Measurements from ENCODE around the gene GARIN3. TPM values are rescaled to one million over a fixed set of nuclear protein-coding genes. Genes with fewer than 3 reads are reported as not detected.

GARIN3 gene
- total RNA-seq, 2 experiments from 2014 or later = not detected

DNA sequence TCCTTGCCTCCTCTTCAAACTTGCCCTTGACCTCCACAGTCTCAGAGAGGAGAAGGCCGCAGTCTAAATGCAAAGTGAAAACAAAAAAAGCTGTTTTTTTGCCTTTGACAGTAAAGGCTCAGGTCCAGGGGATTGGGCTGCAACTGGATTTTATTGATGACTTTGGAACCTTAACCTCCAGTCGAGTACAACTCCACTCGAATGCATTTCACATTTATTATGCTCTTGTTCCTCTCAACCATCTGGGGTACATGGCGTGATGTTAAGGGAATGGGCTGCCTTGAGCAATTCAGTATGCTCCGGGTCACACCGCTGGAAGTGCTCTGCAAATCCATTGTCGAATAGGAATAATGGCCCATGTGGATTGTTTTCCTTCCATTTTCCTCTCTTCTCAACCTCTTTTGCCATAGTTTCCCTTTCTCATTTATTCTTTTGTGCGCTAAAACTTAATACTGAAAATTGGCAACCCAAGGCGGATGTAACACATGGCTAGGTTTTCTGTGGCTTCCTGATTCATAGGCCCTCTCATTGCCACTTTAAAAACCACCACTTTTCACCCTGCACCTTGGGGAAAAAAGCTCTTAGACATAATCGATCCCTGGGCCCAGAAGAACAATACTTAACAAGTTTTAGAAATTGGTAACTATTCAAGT, 48.9 kb upstream of the GARIN3 start:
- peaks cover 18% of the 10 kb centered on the region for H3K4me1 ChIP-seq (ENCODE audit: insufficient read depth, low read length, poor library complexity, severe bottlenecking)
- no peaks in the 10 kb centered on the region for H3K9me3 ChIP-seq (ENCODE audit: low read length)
- TF ChIP-seq, protein P1, sequence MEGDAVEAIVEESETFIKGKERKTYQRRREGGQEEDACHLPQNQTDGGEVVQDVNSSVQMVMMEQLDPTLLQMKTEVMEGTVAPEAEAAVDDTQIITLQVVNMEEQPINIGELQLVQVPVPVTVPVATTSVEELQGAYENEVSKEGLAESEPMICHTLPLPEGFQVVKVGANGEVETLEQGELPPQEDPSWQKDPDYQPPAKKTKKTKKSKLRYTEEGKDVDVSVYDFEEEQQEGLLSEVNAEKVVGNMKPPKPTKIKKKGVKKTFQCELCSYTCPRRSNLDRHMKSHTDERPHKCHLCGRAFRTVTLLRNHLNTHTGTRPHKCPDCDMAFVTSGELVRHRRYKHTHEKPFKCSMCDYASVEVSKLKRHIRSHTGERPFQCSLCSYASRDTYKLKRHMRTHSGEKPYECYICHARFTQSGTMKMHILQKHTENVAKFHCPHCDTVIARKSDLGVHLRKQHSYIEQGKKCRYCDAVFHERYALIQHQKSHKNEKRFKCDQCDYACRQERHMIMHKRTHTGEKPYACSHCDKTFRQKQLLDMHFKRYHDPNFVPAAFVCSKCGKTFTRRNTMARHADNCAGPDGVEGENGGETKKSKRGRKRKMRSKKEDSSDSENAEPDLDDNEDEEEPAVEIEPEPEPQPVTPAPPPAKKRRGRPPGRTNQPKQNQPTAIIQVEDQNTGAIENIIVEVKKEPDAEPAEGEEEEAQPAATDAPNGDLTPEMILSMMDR (conservative IDR thresholded peaks at IDR 0.05; ENCODE audit: low read length) = no peak
- TF ChIP-seq EZH2phosphoT487 (IDR thresholded peaks at IDR 0.05; ENCODE audit: borderline replicate concordance, low read depth, low read length) = no peak
- H3K4me2 ChIP-seq (ENCODE audit: low read length) = no peak overlapping the region
- intact Hi-C loops (cut with micrococcal nuclease; ENCODE audit: unreplicated experiment) = no loop called here
- H4K20me1 ChIP-seq (ENCODE audit: insufficient read depth, low read length) = no peaks in the 10 kb centered on the region
- BruUV-seq (replicated peaks) = no TSS peak
- no peak for DNase-seq (ENCODE audit: low spot score)
- no peak overlapping the region for H3K27ac ChIP-seq (ENCODE audit: low read depth, low read length, poor library complexity, severe bottlenecking)
- POLR2A ChIA-PET = interaction anchor here (0.5 to 0.6 kb wide), 2 partner anchors 9 to 58 kb away, joined by 3 to 5 read pairs; no protein-coding TSS in a partner anchor
- no peaks in the 10 kb centered on the region for H3K9me2 ChIP-seq (ENCODE audit: insufficient read depth, low read length)
- H3K4me3 ChIP-seq (ENCODE audit: low read depth, low read length, poor library complexity, severe bottlenecking) = no peak overlapping the region
- CTCF ChIA-PET (ENCODE audit: unreplicated experiment) = no interaction called here
- H3K36me3 ChIP-seq (ENCODE audit: insufficient read depth, low read length) = no peaks in the 10 kb centered on the region
- H2AFZ ChIP-seq (ENCODE audit: low read length) = no peak overlapping the region
- H3K79me2 ChIP-seq (ENCODE audit: insufficient read depth, low read depth, low read length) = no peaks in the 10 kb centered on the region

DNA sequence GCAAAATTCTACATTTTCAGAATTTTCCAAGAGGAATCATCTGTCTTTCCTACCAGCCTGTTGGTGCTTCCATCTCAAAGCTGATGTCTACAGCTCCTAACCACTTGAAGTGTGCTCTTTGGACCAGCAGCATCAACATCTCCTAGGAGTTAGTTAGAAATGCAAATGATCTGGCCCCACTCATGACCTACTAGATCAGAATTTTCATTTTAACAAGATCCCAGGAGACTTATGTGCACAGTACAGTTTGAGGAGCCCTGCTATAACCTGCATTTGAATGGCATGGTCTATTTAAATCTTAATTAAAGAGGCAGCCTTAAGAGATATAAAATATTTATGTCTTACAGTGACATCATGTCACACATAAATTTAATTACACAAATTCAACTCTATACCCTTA, 48.4 kb upstream of the GARIN3 start:
- Histone ChIP-seq H3K79me2 (ENCODE audit: insufficient read depth, low read depth, low read length) (no peaks in the 10 kb centered on the region), H3K4me3 (ENCODE audit: low read depth, low read length, poor library complexity, severe bottlenecking) (no peak overlapping the region), H3K9me2 (ENCODE audit: insufficient read depth, low read length) (no peaks in the 10 kb centered on the region), H3K27ac (ENCODE audit: low read depth, low read length, poor library complexity, severe bottlenecking) (no peak overlapping the region), H2AFZ (ENCODE audit: low read length) (no peak overlapping the region), H3K9me3 (ENCODE audit: low read length) (no peaks in the 10 kb centered on the region), H3K4me2 (ENCODE audit: low read length) (no peak overlapping the region; the same call in 1 of the 2 replicates), H4K20me1 (ENCODE audit: insufficient read depth, low read length) (no peaks in the 10 kb centered on the region), H3K36me3 (ENCODE audit: insufficient read depth, low read length) (no peaks in the 10 kb centered on the region), H3K4me1 (ENCODE audit: insufficient read depth, low read length, poor library complexity, severe bottlenecking) (peaks cover 18% of the 10 kb centered on the region)
- intact Hi-C loops (cut with micrococcal nuclease; ENCODE audit: unreplicated experiment) = no loop called here
- TF ChIP-seq, protein P1 (conservative IDR thresholded peaks at IDR 0.05; ENCODE audit: low read length) = no peak
- no peak for TF ChIP-seq EZH2phosphoT487 (IDR thresholded peaks at IDR 0.05; ENCODE audit: borderline replicate concordance, low read depth, low read length)
- CTCF ChIA-PET (ENCODE audit: unreplicated experiment) = no interaction called here
- no TSS peak for BruUV-seq (replicated peaks)
- POLR2A ChIA-PET = interaction anchor here (0.6 kb wide), 1 partner anchor 8 kb away, joined by 5 read pairs; no protein-coding TSS in a partner anchor
- DNase-seq (ENCODE audit: low spot score) = no peak

DNA sequence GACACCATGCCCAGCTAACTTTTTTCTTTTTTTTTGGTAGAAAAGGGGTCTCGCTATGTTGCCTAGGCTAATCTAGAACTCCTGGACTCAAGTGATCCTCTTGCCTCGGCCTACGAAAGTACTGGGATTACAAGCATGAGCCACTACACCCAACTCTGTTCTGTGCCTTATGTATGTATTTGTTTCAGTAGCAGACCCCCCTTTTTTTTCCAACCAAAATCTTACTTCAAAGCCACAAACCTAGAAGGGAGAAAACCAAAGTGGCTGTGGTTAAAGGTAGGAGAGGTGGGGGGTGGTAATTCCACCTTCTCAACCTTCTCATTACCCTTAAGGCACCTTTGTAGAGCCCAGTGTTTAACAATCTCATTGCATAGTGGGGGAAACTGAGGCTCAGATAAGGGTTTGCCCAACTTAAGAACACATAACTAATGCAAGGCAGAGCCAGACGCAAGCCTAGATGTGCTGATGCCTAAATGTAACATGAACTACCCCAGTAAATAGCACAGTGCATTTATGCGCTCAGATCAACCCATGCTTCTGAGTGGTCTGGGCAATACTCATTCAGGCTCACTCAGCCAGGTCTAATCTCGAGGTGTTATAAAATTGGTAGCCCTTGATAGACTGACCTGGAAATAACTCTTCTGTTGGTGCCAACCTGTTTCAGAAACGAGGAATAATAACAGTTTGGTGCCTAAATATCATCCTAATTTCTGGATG, 47.6 kb upstream of the GARIN3 start:
- CTCF ChIA-PET (ENCODE audit: unreplicated experiment) = no interaction called here
- H4K20me1 ChIP-seq (ENCODE audit: insufficient read depth, low read length) = no peaks in the 10 kb centered on the region
- POLR2A ChIA-PET = no interaction called here
- intact Hi-C loops (cut with micrococcal nuclease; ENCODE audit: unreplicated experiment) = no loop called here
- H3K4me3 ChIP-seq (ENCODE audit: low read depth, low read length, poor library complexity, severe bottlenecking) = no peak overlapping the region
- no peak overlapping the region for H3K4me2 ChIP-seq (ENCODE audit: low read length)
- peaks cover 18% of the 10 kb centered on the region for H3K4me1 ChIP-seq (ENCODE audit: insufficient read depth, low read length, poor library complexity, severe bottlenecking)
- no peaks in the 10 kb centered on the region for H3K9me3 ChIP-seq (ENCODE audit: low read length)
- TF ChIP-seq EZH2phosphoT487 (IDR thresholded peaks at IDR 0.05; ENCODE audit: borderline replicate concordance, low read depth, low read length) = no peak
- TF ChIP-seq, protein P1 (conservative IDR thresholded peaks at IDR 0.05; ENCODE audit: low read length) = no peak
- no TSS peak for BruUV-seq (replicated peaks)
- DNase-seq (ENCODE audit: low spot score) = no peak
- no peak overlapping the region for H2AFZ ChIP-seq (ENCODE audit: low read length)
- H3K27ac ChIP-seq (ENCODE audit: low read depth, low read length, poor library complexity, severe bottlenecking) = no peak overlapping the region
- H3K9me2 ChIP-seq (ENCODE audit: insufficient read depth, low read length) = no peaks in the 10 kb centered on the region
- no peaks in the 10 kb centered on the region for H3K79me2 ChIP-seq (ENCODE audit: insufficient read depth, low read depth, low read length)
- H3K36me3 ChIP-seq (ENCODE audit: insufficient read depth, low read length) = no peaks in the 10 kb centered on the region

Data from OCI-LY7 (cell line).